Large intestine (tissue), 3 donors: Measurements from ENCODE around the gene USH2A. TPM values are rescaled to one million over a fixed set of nuclear protein-coding genes. Genes with fewer than 3 reads are reported as not detected.
A peak's percentile ranks its signal among the peaks of the same experiment; 100 is the strongest.

Experiments
- DNase-seq, 2 donors: peaks; one replicate each; pipeline versions ENCODE4 v3.0.0 to v3.0.0-alpha.2; 2013
- H3K27ac ChIP-seq: one replicate; pipeline ENCODE4 v1.5.1; 2013; ENCODE audit warnings: low read length
- H3K27me3 ChIP-seq: 2 replicates; pipeline ENCODE4 v1.6.1; 2013; ENCODE audit warnings: low read length; ENCODE audit not compliant: control insufficient read depth, insufficient read depth
- H3K36me3 ChIP-seq: 2 replicates; pipeline ENCODE4 v1.6.1; 2013; ENCODE audit warnings: low read length; ENCODE audit not compliant: control insufficient read depth, insufficient read depth
- H3K4me1 ChIP-seq: one replicate; pipeline ENCODE4 v1.6.1; 2013; ENCODE audit warnings: low read length; ENCODE audit not compliant: control insufficient read depth, insufficient read depth
- H3K4me3 ChIP-seq: one replicate; pipeline ENCODE4 v1.5.1; 2013; ENCODE audit warnings: low read length
- H3K9me3 ChIP-seq: one replicate; pipeline ENCODE4 v1.6.1; 2013; ENCODE audit warnings: mild to moderate bottlenecking, low read depth, low read length, moderate library complexity; ENCODE audit not compliant: control insufficient read depth
- WGBS: methylation state at CpG from one replicate; pipeline ENCODE4 v1.1.5; 2013; ENCODE audit warnings: low lambda C conversion rate; ENCODE audit not compliant: insufficient coverage; 5-methylcytosine and 5-hydroxymethylcytosine counted together
- polyA plus RNA-seq: library from polyadenylated mRNA; unstranded; fragments of 120-200 nt; gene quantifications from one replicate; pipeline ENCODE4 v1.2.1, GENCODE V29; 2013

Gene USH2A
- polyA plus RNA-seq, 1 donor: 0.06 TPM

- no peaks in the 10 kb centered on the region for H3K9me3 ChIP-seq
- H3K27ac ChIP-seq: no peak overlapping the region
- DNase-seq: no peak
- peaks cover 28% of the 10 kb centered on the region for H3K36me3 ChIP-seq
- no peak overlapping the region for H3K4me3 ChIP-seq
- peaks cover 4% of the 10 kb centered on the region for H3K4me1 ChIP-seq
- WGBS: 80% methylated on average over 1 of the region's 10 CpGs
- no peaks in the 10 kb centered on the region for H3K27me3 ChIP-seq
Measured at GRCh38 chr1:215600867-215601266, 822.4 kb downstream of the USH2A start.

- Histone ChIP-seq H3K4me3 (no peak overlapping the region), H3K36me3 (peaks cover 29% of the 10 kb centered on the region), H3K27me3 (no peaks in the 10 kb centered on the region), H3K9me3 (no peaks in the 10 kb centered on the region), H3K27ac (no peak overlapping the region), H3K4me1 (peaks cover 4% of the 10 kb centered on the region)
- peak in 1 of 2 donors; percentile 5 for DNase-seq
Measured at GRCh38 chr1:215600258-215600792, 822.9 kb downstream of the USH2A start.

GRCh38 chr1:215599418-215600074, 823.7 kb downstream of the USH2A start:
- no peak overlapping the region for H3K27ac ChIP-seq
- H3K4me1 ChIP-seq: peaks cover 4% of the 10 kb centered on the region
- peak; percentile 16 to 50 for DNase-seq
- peaks cover 29% of the 10 kb centered on the region for H3K36me3 ChIP-seq
- WGBS: 88% methylated on average over 1 of the region's 3 CpGs
- H3K4me3 ChIP-seq: no peak overlapping the region
- H3K27me3 ChIP-seq: no peaks in the 10 kb centered on the region
- H3K9me3 ChIP-seq: no peaks in the 10 kb centered on the region

GRCh38 chr1:215597961-215598360, 825.3 kb downstream of the USH2A start:
- H3K27ac ChIP-seq: no peak overlapping the region
- no peaks in the 10 kb centered on the region for H3K27me3 ChIP-seq
- no peak for DNase-seq
- peaks cover 25% of the 10 kb centered on the region for H3K36me3 ChIP-seq
- no peaks in the 10 kb centered on the region for H3K9me3 ChIP-seq
- H3K4me3 ChIP-seq: no peak overlapping the region
- peaks cover 4% of the 10 kb centered on the region for H3K4me1 ChIP-seq

DNA sequence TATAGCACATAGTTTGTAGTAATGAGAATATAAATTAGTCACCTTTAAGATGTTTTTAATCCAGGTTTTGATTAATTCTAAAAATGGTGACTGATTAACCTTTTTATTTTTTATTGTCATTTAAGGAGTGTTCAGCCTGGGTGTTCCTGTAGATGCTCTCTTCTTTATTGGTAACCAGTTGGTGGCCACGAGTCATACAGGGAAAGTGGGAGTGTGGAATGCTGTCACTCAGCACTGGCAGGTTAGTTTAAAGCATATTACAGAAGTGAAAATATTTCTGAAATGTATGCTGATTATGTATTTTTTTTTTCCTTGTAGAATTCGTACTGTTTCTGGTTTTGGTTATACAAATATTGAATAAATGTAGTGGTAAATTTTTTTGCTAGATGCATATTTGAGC, 828.0 kb downstream of the USH2A start:
- Histone ChIP-seq H3K27ac (no peak overlapping the region), H3K9me3 (peaks cover 6% of the 10 kb centered on the region), H3K27me3 (no peaks in the 10 kb centered on the region), H3K4me3 (no peak overlapping the region), H3K4me1 (peaks cover 14% of the 10 kb centered on the region), H3K36me3 (peaks cover 31% of the 10 kb centered on the region)
- DNase-seq: no peak
- 83% methylated on average over 2 of the region's 2 CpGs for WGBS

DNA sequence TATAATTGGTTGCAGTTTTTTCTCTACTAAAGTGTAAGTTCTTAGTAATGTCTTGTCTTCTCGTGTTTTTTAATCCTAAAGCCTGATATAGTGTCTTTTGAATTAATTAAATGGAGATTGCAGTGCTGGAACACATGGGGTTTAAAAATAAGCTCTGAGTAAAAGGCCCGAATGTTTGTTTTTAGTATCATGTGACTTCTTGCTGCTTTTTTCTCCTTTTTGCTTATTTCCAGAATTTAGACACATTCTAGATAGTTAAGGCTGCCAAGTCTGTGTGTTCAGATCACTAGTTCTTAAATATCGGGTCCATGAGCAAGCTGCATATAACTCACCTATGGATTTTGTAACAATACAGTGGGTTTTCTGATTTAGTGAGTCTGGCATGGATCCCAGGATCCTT, 828.6 kb downstream of the USH2A start:
- Histone ChIP-seq H3K9me3 (peaks cover 6% of the 10 kb centered on the region), H3K27me3 (no peaks in the 10 kb centered on the region), H3K4me3 (no peak overlapping the region), H3K4me1 (peaks cover 11% of the 10 kb centered on the region), H3K36me3 (peaks cover 32% of the 10 kb centered on the region), H3K27ac (no peak overlapping the region)
- DNase-seq: no peak
- 60% methylated on average over 1 of the region's 3 CpGs for WGBS

DNA sequence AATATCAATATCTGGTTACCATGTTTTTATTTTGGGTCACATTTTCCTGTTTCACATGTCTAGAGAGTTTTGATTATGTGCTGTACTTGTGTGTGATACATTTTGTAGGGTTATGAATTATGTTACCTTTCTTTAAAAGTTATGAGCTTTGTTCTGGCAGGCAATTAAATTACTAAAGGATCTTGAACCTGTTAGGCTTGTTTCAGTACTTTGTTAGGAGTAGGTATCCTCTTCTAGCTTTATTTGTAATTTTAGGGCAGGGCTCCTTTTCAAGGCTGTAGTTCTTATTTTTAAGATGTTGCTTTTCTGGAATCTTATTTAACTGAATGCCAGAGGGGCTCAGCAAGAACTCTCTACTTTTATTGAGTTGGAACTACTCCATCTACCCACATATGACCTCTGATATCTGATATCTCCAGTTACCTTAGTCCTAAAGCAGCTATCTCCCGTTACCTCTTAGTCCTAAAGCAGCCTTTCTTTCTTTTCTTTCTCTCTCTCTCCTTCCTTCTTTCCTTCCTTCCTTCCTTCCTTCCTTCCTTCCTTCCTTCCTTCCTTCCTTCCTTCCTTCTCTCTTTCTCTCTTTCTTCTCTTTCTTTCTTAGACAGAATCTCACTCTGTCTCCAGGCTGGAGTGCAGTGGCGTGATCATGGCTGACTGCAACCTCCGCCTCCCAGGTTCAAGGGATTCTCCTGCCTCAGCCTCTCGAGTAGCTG, 832.3 kb downstream of the USH2A start:
- Histone ChIP-seq H3K4me1 (peaks cover 9% of the 10 kb centered on the region), H3K27me3 (no peaks in the 10 kb centered on the region), H3K36me3 (peaks cover 34% of the 10 kb centered on the region), H3K9me3 (peaks cover 6% of the 10 kb centered on the region), H3K4me3 (no peak overlapping the region), H3K27ac (no peak overlapping the region)
- 100% methylated on average over 1 of the region's 4 CpGs for WGBS
- DNase-seq: no peak

- no peak overlapping the region for H3K27ac ChIP-seq
- peaks cover 6% of the 10 kb centered on the region for H3K9me3 ChIP-seq
- H3K27me3 ChIP-seq: no peaks in the 10 kb centered on the region
- peaks cover 9% of the 10 kb centered on the region for H3K4me1 ChIP-seq
- H3K4me3 ChIP-seq: no peak overlapping the region
- WGBS: 86% methylated on average over 1 of the region's 4 CpGs
- DNase-seq: no peak
- peaks cover 37% of the 10 kb centered on the region for H3K36me3 ChIP-seq
Measured at GRCh38 chr1:215589650-215590435, 833.4 kb downstream of the USH2A start.

GRCh38 chr1:215584389-215584788, 838.9 kb downstream of the USH2A start:
- no peak for DNase-seq
- WGBS: no CpG with 5 or more reads among the region's 1 CpG
- Histone ChIP-seq H3K27ac (no peak overlapping the region), H3K36me3 (peaks cover 44% of the 10 kb centered on the region), H3K9me3 (no peaks in the 10 kb centered on the region), H3K27me3 (no peaks in the 10 kb centered on the region), H3K4me1 (no peaks in the 10 kb centered on the region), H3K4me3 (no peak overlapping the region)

GRCh38 chr1:215583185-215583749, 840.0 kb downstream of the USH2A start:
- peak in 1 of 2 donors; percentile 40 for DNase-seq
- Histone ChIP-seq H3K4me3 (no peak overlapping the region), H3K9me3 (no peaks in the 10 kb centered on the region), H3K4me1 (no peaks in the 10 kb centered on the region), H3K27me3 (no peaks in the 10 kb centered on the region), H3K27ac (no peak overlapping the region), H3K36me3 (peaks cover 40% of the 10 kb centered on the region)
- 63% methylated on average over 2 of the region's 5 CpGs for WGBS
